GM12878 (cell line): ENCODE measurements around the gene RBM8A. TPM values are rescaled to one million over a fixed set of nuclear protein-coding genes. Genes with fewer than 3 reads are reported as not detected.
A peak's percentile ranks its signal among the peaks of the same experiment; 100 is the strongest.

ENCODE experiments used
- ATAC-seq: fragments of 200-7000 bp; cut with Tn5 transposase; 3 replicates; pipeline ENCODE4 v1.9.1; 2020; ENCODE audit warnings: mild to moderate bottlenecking, moderate library complexity
- BruUV-seq: library from RNA; stranded (reverse); fragments of 400-500 nt; replicated peaks from 2 replicates; lab custom pipeline; 2021; lab: Mats Ljungman, UMichigan
- CTCF ChIA-PET: fragments of 300-600 bp; sonication (Branson Sonifier 250); formaldehyde crosslinking; extraction: SDS; loops from one replicate; lab custom pipeline; 2021; ENCODE audit warnings: inconsistent platforms; lab: Yijun Ruan, JAX
- POLR2A ChIA-PET: fragments of 350-600 bp; formaldehyde crosslinking; extraction: SDS; loops from one replicate; lab custom pipeline; 2021; ENCODE audit warnings: inconsistent platforms; lab: Charles Lee
- RAD21 ChIA-PET: fragments of 300-600 bp; sonication (Branson Sonifier 250); formaldehyde crosslinking; loops from one replicate; lab custom pipeline; 2023; ENCODE audit warnings: antibody characterized with exemption; ENCODE audit not compliant: unreplicated experiment; lab: Charles Lee
- SMC1A ChIA-PET: fragments of 300-600 bp; sonication (Branson Sonifier 250); formaldehyde crosslinking; loops from one replicate; lab custom pipeline; 2023; ENCODE audit not compliant: unreplicated experiment, uncharacterized antibody; lab: Charles Lee
- DNase-seq: peaks from one replicate; pipeline ENCODE4 v3.0.0-alpha.2; 2011; ENCODE audit warnings: low read depth, low spot score
- FAIRE-seq: peaks from 3 replicates; lab custom pipeline; 2011; peaks lifted over from hg19 to GRCh38; lab: Jason Lieb, UNC
- H2AFZ ChIP-seq: 2 replicates; pipeline ENCODE4 v1.6.0; 2011; ENCODE audit warnings: low read depth, low read length, control low read depth; ENCODE audit not compliant: control insufficient read depth
- H3K27ac ChIP-seq: 2 replicates; pipeline ENCODE4 v1.5.1; 2011; ENCODE audit warnings: control low read depth; ENCODE audit not compliant: control insufficient read depth, insufficient read depth
- H3K27me3 ChIP-seq, 2 experiments: replicated peaks in 1 of 2; 2 replicates each; pipeline versions ENCODE4 v1.6.0 to v1.6.1; 2011; ENCODE audit warnings: low read length in 1 of 2; ENCODE audit not compliant: control insufficient read depth in 2 of 2, insufficient read depth in 2 of 2
- H3K36me3 ChIP-seq, 2 experiments: 2 replicates each; pipeline ENCODE4 v1.5.1; 2011; ENCODE audit warnings: low read length in 1 of 2; ENCODE audit not compliant: control insufficient read depth in 2 of 2, insufficient read depth in 2 of 2
- H3K4me1 ChIP-seq: 2 replicates; pipeline ENCODE4 v1.6.1; 2011; ENCODE audit warnings: mild to moderate bottlenecking, low read length, moderate library complexity, mixed read lengths; ENCODE audit not compliant: control insufficient read depth, insufficient read depth
- H3K4me2 ChIP-seq: 2 replicates; pipeline ENCODE4 v1.6.0; 2011; ENCODE audit warnings: control low read depth; ENCODE audit not compliant: control insufficient read depth, insufficient read depth
- H3K4me3 ChIP-seq: fragments of 200-600 bp; sonication (generic); 2 replicates; pipeline ENCODE4 v1.5.1; 2016
- H3K79me2 ChIP-seq: 2 replicates; pipeline ENCODE4 v1.6.0; 2011; ENCODE audit warnings: low read length; ENCODE audit not compliant: control insufficient read depth, insufficient read depth
- H3K9ac ChIP-seq: 2 replicates; pipeline ENCODE4 v1.8.0; 2011; ENCODE audit warnings: low read length, control low read depth, mixed read lengths; ENCODE audit not compliant: control insufficient read depth, insufficient read depth
- H3K9me3 ChIP-seq: replicated peaks from 3 replicates; pipeline ENCODE4 v1.5.1; 2011; ENCODE audit warnings: mild to moderate bottlenecking, low read length; ENCODE audit not compliant: control insufficient read depth, insufficient read depth
- H4K20me1 ChIP-seq: 2 replicates; pipeline ENCODE4 v1.6.0; 2011; ENCODE audit not compliant: control insufficient read depth, insufficient read depth
- FOXM1 ChIP-seq: IDR thresholded peaks from 2 replicates; pipeline ENCODE4 v1.6.1; 2012; ENCODE audit warnings: low read depth, mild to moderate bottlenecking, inconsistent platforms, low read length, moderate library complexity
- GABPA ChIP-seq: IDR thresholded peaks from 2 replicates; pipeline ENCODE4 v1.6.1; 2014; ENCODE audit warnings: antibody characterized with exemption, low read depth, mild to moderate bottlenecking, inconsistent platforms
- HDGF ChIP-seq: fragments of 450-650 bp; IDR thresholded peaks from 2 replicates; pipeline ENCODE4 v1.6.1; 2016; ENCODE audit warnings: antibody characterized with exemption
- JUND ChIP-seq: IDR thresholded peaks from 2 replicates; pipeline ENCODE4 v1.6.1; 2012; ENCODE audit warnings: low read depth, mild to moderate bottlenecking, low read length, improper control_type of control experiment, moderate library complexity
- MYB ChIP-seq: fragments of 150-350 bp; IDR thresholded peaks from 2 replicates; pipeline ENCODE4 v1.6.1; 2014; ENCODE audit warnings: mild to moderate bottlenecking, low read depth, low read length, borderline replicate concordance
- NBN ChIP-seq: fragments of 450-650 bp; IDR thresholded peaks from 2 replicates; pipeline ENCODE4 v1.6.1; 2016
- NFYB ChIP-seq: IDR thresholded peaks from 2 replicates; pipeline ENCODE4 v1.6.1; 2011; ENCODE audit warnings: low read depth, mild to moderate bottlenecking, low read length, improper control_type of control experiment, moderate library complexity; ENCODE audit not compliant: insufficient read depth
- TCF7 ChIP-seq: IDR thresholded peaks from 2 replicates; pipeline ENCODE4 v1.6.1; 2014; ENCODE audit warnings: antibody characterized with exemption, borderline replicate concordance
- ZNF622 ChIP-seq: fragments of 450-650 bp; IDR thresholded peaks from 2 replicates; pipeline ENCODE4 v1.6.1; 2017; ENCODE audit warnings: mild to moderate bottlenecking, inconsistent platforms
- WGBS: methylation state at CpG from one replicate; pipeline ENCODE4 v1.1.6; 2016; ENCODE audit warnings: low lambda C conversion rate; ENCODE audit not compliant: insufficient replicate concordance, insufficient coverage; ENCODE audit errors: missing lambda C conversion rate; 5-methylcytosine and 5-hydroxymethylcytosine counted together
- in situ Hi-C: fragments of 300-500 bp; cut with MboI; formaldehyde crosslinking; loops from 9 replicates; pipeline ENCODE4 v1.14.3; 2018; ENCODE audit warnings: mixed read lengths
- intact Hi-C: fragments of 100-400 bp; cut with micrococcal nuclease; formaldehyde crosslinking; loops from one replicate; pipeline ENCODE4 v1.14.2; 2022; ENCODE audit not compliant: unreplicated experiment
- polyA plus RNA-seq, 11 experiments: library from polyadenylated mRNA; depleted of rRNA in 4 of 11; unstranded in 6 of 11; stranded (reverse) in 5 of 11; fragments of >200 nt; fragmentation: Nextera tagmentation in 4 of 11; fragmentation: Illumina TruSeq in 1 of 11; extraction: Ambion mirVana in 4 of 11; extraction: Trizol in 1 of 11; gene quantifications; 1 replicate in 1 of 11; 2 replicates in 10 of 11; pipeline versions ENCODE4 v1.2.1 to v1.2.3, GENCODE V29; 2011 to 2016; ENCODE audit warnings: inconsistent platforms in 2 of 11, missing spikeins in 2 of 11, low read depth in 1 of 11
- total RNA-seq, 4 experiments: library from RNA; depleted of rRNA in 3 of 4; stranded (reverse); fragments of >200 nt in 3 of 4; fragmentation: Illumina TruSeq in 1 of 4; extraction: Trizol in 1 of 4; gene quantifications; 2 replicates each; pipeline versions ENCODE4 v1.2.1 to v1.2.3, GENCODE V29; 2013 to 2021
- TF ChIP-seq, protein P1 (sequence below): IDR thresholded peaks from 2 replicates; pipeline ENCODE4 v1.6.1; 2011; ENCODE audit warnings: low read depth, mild to moderate bottlenecking, low read length, moderate library complexity, borderline replicate concordance; ENCODE audit errors: extremely low read depth
- TF ChIP-seq, protein P2 (sequence below): IDR thresholded peaks from 2 replicates; pipeline ENCODE4 v1.6.1; 2012; ENCODE audit warnings: low read length, inconsistent platforms
- TF ChIP-seq, protein P3 (sequence below): fragments of 450-650 bp; formaldehyde crosslinking; IDR thresholded peaks from 2 replicates; pipeline ENCODE4 v1.5.0; 2022; ENCODE audit warnings: mild to moderate bottlenecking, missing genetic modification characterization

The RBM8A gene
- total and polyA plus RNA-seq, 10 of the 15 experiments (the other 5 are each of a cell fraction or from before 2014, with no cell fraction given) = 110 to 1,248 (median 248) TPM

DNA sequence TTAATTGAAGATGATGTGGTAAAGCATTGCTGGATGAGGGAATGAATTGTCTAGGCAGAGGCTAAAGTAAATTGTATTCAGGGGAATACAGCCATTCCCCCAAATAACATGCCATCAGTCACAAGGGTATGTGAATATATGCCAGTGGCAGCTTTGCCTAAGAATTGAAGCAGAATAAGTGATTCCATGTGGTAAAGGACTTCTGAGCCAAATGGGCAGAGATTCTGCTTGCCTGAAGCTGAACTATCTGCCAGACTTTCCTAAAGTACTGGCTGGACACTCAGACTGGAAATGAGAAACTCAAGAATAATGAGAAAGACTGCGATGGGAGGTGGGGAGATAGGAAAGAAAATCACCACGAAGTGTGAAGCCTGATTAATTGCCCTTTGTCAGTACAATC, 28.2 kb upstream of the RBM8A start:
- no peak overlapping the region for H3K9ac ChIP-seq
- no peaks in the 10 kb centered on the region for H3K27me3 ChIP-seq
- FAIRE-seq = no peak
- intact Hi-C loops (no loop called here), in situ Hi-C loops (no loop called here)
- RAD21 ChIA-PET = interaction anchor here (0.9 to 4.7 kb wide), 4 partner anchors 9 to 96 kb away, joined by 3 to 47 read pairs (median 8); partner anchors contain the start of genes ANKRD34A and POLR3GL
- no peaks in the 10 kb centered on the region for H3K4me1 ChIP-seq
- H4K20me1 ChIP-seq = no peaks in the 10 kb centered on the region
- BruUV-seq = no TSS peak
- WGBS = 89% methylated on average over 2 of the region's 2 CpGs
- H3K4me3 ChIP-seq = no peak overlapping the region
- DNase-seq = no peak
- H3K27ac ChIP-seq = no peak overlapping the region
- H3K36me3 ChIP-seq = no peaks in the 10 kb centered on the region; a peak in 1 of 4 replicates
- no peak overlapping the region for H2AFZ ChIP-seq
- peak overlapping the region; percentile 93 for H3K4me2 ChIP-seq
- H3K9me3 ChIP-seq = no peaks in the 10 kb centered on the region
- no peak for TF ChIP-seq NBN
- TF ChIP-seq, protein P1, sequence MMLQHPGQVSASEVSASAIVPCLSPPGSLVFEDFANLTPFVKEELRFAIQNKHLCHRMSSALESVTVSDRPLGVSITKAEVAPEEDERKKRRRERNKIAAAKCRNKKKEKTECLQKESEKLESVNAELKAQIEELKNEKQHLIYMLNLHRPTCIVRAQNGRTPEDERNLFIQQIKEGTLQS = no peak
- no peak for TF ChIP-seq FOXM1
- no peak for TF ChIP-seq ZNF622
- no peak for TF ChIP-seq GABPA
- TF ChIP-seq, protein P2, sequence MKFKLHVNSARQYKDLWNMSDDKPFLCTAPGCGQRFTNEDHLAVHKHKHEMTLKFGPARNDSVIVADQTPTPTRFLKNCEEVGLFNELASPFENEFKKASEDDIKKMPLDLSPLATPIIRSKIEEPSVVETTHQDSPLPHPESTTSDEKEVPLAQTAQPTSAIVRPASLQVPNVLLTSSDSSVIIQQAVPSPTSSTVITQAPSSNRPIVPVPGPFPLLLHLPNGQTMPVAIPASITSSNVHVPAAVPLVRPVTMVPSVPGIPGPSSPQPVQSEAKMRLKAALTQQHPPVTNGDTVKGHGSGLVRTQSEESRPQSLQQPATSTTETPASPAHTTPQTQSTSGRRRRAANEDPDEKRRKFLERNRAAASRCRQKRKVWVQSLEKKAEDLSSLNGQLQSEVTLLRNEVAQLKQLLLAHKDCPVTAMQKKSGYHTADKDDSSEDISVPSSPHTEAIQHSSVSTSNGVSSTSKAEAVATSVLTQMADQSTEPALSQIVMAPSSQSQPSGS = no peak
- TF ChIP-seq JUND = no peak
- TF ChIP-seq TCF7 = no peak
- TF ChIP-seq HDGF = no peak
- TF ChIP-seq, protein P3, sequence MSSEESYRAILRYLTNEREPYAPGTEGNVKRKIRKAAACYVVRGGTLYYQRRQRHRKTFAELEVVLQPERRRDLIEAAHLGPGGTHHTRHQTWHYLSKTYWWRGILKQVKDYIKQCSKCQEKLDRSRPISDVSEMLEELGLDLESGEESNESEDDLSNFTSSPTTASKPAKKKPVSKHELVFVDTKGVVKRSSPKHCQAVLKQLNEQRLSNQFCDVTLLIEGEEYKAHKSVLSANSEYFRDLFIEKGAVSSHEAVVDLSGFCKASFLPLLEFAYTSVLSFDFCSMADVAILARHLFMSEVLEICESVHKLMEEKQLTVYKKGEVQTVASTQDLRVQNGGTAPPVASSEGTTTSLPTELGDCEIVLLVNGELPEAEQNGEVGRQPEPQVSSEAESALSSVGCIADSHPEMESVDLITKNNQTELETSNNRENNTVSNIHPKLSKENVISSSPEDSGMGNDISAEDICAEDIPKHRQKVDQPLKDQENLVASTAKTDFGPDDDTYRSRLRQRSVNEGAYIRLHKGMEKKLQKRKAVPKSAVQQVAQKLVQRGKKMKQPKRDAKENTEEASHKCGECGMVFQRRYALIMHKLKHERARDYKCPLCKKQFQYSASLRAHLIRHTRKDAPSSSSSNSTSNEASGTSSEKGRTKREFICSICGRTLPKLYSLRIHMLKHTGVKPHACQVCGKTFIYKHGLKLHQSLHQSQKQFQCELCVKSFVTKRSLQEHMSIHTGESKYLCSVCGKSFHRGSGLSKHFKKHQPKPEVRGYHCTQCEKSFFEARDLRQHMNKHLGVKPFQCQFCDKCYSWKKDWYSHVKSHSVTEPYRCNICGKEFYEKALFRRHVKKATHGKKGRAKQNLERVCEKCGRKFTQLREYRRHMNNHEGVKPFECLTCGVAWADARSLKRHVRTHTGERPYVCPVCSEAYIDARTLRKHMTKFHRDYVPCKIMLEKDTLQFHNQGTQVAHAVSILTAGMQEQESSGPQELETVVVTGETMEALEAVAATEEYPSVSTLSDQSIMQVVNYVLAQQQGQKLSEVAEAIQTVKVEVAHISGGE = no peak
- no peak for TF ChIP-seq NFYB
- no peak for TF ChIP-seq MYB
- TF ChIP-seq, all 136 proteins: peak for 0
- ATAC-seq = no peak
- peaks cover 21% of the 10 kb centered on the region for H3K79me2 ChIP-seq
- ChIA-PET POLR2A (interaction anchor here (0.5 to 5.8 kb wide), 6 partner anchors 9 to 167 kb away, joined by 3 to 58 read pairs (median 10); partner anchors contain the start of genes ANKRD34A, HJV, POLR3GL and RBM8A), SMC1A (interaction anchor here (0.6 to 2.8 kb wide), 12 partner anchors 9 to 121 kb away, joined by 3 to 15 read pairs (median 4); partner anchors contain the start of genes ANKRD34A, NUDT17, POLR3GL and RBM8A), CTCF (interaction anchor here (0.6 to 4.1 kb wide), 5 partner anchors 21 to 52 kb away, joined by 3 to 27 read pairs (median 4); partner anchors contain the start of genes ITGA10 and RBM8A)
